ENCODE measurements around the gene EDEM3. TPM values are rescaled to one million over a fixed set of nuclear protein-coding genes. Genes with fewer than 3 reads are reported as not detected.

EDEM3 gene
- total RNA-seq, 2 donors from 2014 or later, result 37.9 to 49.4 TPM

Other genes with a start within 250 kb of the EDEM3 start
- 10 to 100 TPM; 51.1 to 59.7 TPM for gene NIBAN1, start 219.7 kb upstream of the EDEM3 start, total RNA-seq